ENCODE data around the gene C21orf91.

Gene C21orf91

DNA sequence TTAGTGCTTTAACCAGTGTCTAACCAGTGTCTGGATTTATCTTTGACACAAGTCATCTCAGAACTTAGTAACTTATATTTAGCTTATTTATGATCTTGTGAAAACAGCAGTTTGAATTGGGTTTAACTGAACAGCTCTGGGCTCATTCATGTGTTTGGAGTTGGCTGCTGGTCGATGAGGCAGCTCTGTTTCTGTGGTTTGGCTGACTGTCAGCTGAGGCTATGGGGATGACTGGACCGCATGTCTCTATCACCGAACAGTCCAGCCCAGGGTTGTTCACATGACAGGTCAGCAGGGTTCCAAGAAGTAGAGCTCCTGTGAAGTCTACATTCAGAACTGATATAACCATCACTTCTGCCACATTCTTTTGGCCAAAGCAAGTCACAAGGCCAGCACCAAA is 29.1 kb upstream of the C21orf91 start:
- H3K27ac ChIP-seq: no peak overlapping the region
- TF ChIP-seq, protein P1, sequence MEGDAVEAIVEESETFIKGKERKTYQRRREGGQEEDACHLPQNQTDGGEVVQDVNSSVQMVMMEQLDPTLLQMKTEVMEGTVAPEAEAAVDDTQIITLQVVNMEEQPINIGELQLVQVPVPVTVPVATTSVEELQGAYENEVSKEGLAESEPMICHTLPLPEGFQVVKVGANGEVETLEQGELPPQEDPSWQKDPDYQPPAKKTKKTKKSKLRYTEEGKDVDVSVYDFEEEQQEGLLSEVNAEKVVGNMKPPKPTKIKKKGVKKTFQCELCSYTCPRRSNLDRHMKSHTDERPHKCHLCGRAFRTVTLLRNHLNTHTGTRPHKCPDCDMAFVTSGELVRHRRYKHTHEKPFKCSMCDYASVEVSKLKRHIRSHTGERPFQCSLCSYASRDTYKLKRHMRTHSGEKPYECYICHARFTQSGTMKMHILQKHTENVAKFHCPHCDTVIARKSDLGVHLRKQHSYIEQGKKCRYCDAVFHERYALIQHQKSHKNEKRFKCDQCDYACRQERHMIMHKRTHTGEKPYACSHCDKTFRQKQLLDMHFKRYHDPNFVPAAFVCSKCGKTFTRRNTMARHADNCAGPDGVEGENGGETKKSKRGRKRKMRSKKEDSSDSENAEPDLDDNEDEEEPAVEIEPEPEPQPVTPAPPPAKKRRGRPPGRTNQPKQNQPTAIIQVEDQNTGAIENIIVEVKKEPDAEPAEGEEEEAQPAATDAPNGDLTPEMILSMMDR (IDR thresholded peaks at IDR 0.05): no peak
- DNase-seq (ENCODE audit: low spot score): no peak
- H3K4me3 ChIP-seq: no peak overlapping the region

- H3K4me3 ChIP-seq: no peak overlapping the region
- TF ChIP-seq, protein P1 (IDR thresholded peaks at IDR 0.05): no peak
- no peak overlapping the region for H3K27ac ChIP-seq
- DNase-seq (ENCODE audit: low spot score): no peak
Observed at GRCh38 chr21:17841103-17841502, 21.9 kb upstream of the C21orf91 start.

DNA sequence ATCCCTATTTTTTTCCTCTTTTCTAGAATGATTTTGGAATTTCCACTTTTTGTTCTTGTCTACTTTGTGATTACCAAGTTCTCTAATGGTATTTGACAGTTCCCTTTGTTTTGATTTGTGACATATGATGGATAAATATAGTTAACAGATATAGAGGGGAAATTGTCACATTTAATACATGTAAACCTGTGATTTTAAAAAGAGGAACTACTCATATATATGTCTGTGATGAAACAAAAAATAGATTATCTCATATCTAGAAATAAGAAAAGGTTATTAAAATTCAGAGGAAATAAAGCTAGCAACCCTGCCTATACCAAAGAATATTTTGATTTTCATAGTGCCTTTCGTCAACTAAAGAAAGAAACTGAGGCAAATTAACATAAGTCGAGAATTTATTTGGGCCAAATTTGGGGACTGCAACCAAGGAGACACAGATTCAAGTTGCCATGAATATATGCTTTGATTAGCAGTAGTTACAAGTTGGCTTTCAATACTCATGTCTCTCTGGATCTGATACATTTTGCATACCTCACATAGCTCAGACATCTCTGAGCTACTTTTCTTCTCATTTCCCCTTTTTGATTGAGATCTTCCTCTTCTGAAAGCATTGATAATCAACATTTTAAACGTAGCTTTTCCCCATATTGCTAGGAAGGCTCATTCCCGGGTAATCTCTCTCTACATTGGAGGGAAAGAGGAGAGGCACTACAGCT is 15.6 kb upstream of the C21orf91 start:
- TF ChIP-seq, protein P1 (IDR thresholded peaks at IDR 0.05): no peak
- Histone ChIP-seq H3K27ac (no peak overlapping the region), H3K4me3 (no peak overlapping the region)
- no peak for DNase-seq (ENCODE audit: low spot score)

DNA sequence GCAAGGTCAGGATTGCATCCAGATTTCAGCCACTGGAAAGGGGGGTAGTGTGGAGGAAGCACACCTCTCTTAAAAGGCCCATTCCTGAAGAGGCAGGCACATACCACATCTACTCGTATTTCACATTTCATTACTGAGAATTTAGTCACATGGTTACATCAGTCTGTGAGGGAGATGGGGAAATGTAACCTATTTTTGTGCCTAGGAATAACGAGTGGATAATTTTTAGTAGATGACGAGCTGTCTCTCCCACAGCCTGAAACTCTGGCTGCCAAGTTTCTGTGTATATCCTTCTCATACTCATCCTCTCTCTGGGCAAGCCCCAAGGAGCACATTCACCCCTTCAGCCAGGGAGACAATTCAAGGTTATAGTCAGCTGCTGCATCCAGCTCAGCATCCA is 10.3 kb upstream of the C21orf91 start:
- DNase-seq (ENCODE audit: low spot score): no peak
- no peak overlapping the region for H3K4me3 ChIP-seq
- no peak overlapping the region for H3K27ac ChIP-seq
- TF ChIP-seq, protein P1 (IDR thresholded peaks at IDR 0.05): no peak

DNA sequence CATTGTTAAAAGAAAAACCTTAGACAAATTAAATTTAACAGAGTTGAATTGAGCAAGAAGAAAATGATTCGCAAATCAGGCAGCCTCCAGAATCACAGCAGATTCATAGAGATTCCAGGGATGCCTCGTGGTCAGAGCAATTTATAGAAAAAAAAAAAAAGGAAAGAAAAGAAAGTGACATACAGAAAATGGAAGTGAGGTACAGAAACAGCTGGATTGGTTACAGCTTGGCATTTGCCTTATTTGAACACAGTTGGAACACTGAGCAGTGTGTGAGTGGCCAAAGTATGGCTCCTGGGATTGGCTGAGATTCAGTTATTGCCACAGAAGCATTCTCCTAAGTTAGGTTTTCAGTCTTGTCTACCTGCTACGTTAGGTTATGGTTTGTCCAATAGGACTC is 9.1 kb upstream of the C21orf91 start:
- Histone ChIP-seq H3K4me3 (no peak overlapping the region), H3K27ac (no peak overlapping the region)
- DNase-seq (ENCODE audit: low spot score): no peak
- TF ChIP-seq, protein P1 (IDR thresholded peaks at IDR 0.05): no peak

DNA sequence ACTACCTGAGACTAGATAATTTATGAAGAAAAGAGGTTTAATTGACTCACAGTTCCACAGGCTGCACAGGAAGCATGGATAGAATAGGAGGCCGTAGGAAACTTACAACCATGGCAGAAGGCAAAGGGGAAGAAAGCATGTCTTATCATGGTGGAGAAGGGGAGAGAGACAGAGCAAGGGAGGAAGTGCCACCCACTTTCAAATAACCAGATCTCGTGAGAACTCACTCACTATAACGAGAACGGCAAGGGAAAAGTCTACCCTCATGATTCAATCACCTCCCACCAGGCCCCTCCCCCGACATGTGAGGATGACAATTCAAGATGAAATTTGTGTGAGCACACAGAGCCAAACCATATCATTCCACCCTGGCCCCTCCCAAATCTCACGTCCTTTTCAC is 4.7 kb upstream of the C21orf91 start:
- TF ChIP-seq, protein P1 (IDR thresholded peaks at IDR 0.05): no peak
- no peak for DNase-seq (ENCODE audit: low spot score)
- Histone ChIP-seq H3K4me3 (no peak overlapping the region), H3K27ac (no peak overlapping the region)

- no peak overlapping the region for H3K27ac ChIP-seq
- DNase-seq (ENCODE audit: low spot score): no peak
- TF ChIP-seq, protein P1 (IDR thresholded peaks at IDR 0.05): no peak
- no peak overlapping the region for H3K4me3 ChIP-seq
Observed at GRCh38 chr21:17821121-17821520, 2.0 kb upstream of the C21orf91 start.
